Measurements from ENCODE around the gene GJA3. TPM values are rescaled to one million over a fixed set of nuclear protein-coding genes. Genes with fewer than 3 reads are reported as not detected.

The GJA3 gene
- total and polyA plus RNA-seq, 2 of the 8 experiments (the other 6 are each of a cell fraction or from before 2014, with no cell fraction given): 0.12 to 0.60 TPM

GRCh38 chr13:20101467-20102316 is 59.2 kb downstream of the GJA3 start:
- no peak overlapping the region for H4K8ac ChIP-seq (ENCODE audit: extremely low read depth, insufficient read depth, low read length)
- 88% methylated on average over 8 of the region's 8 CpGs; no CpG with 5 or more reads in 1 of the 2 experiments for WGBS, 2 experiments (ENCODE audit: extremely low coverage in 1 of 2, insufficient coverage in 1 of 2, insufficient read length in 1 of 2, insufficient replicate concordance in 2 of 2, low coverage in 1 of 2, low lambda C conversion rate in 2 of 2, missing lambda C conversion rate in 1 of 2)
- no peak overlapping the region for H3K56ac ChIP-seq (replicated peaks; ENCODE audit: insufficient read length, low read depth, low read length)
- no peaks in the 10 kb centered on the region for H4K20me1 ChIP-seq (replicated peaks in 1 of 2; ENCODE audit: control insufficient read depth in 1 of 2, insufficient read depth in 2 of 2, low read length in 2 of 2)
- H2AK5ac ChIP-seq (ENCODE audit: low read depth, low read length): no peak overlapping the region
- H3K4me2 ChIP-seq (ENCODE audit: insufficient read depth in 1 of 2, low read depth in 2 of 2, low read length in 2 of 2): no peak overlapping the region
- H3K36me3 ChIP-seq (ENCODE audit: control insufficient read depth in 2 of 4, insufficient read depth in 4 of 4, low read length in 3 of 4): no peaks in the 10 kb centered on the region
- DNase-seq (ENCODE audit: low read depth in 1 of 2, low spot score in 2 of 2) (no peak), FAIRE-seq (no peak)
- no peaks in the 10 kb centered on the region for H3K23me2 ChIP-seq (ENCODE audit: low read depth, low read length)
- no peak overlapping the region for H2BK15ac ChIP-seq (ENCODE audit: low read length)
- H4K5ac ChIP-seq (ENCODE audit: insufficient read length, low read depth, low read length): no peak overlapping the region
- H2BK12ac ChIP-seq (ENCODE audit: low read depth, low read length): no peak overlapping the region
- no peak overlapping the region for H3K14ac ChIP-seq (ENCODE audit: insufficient read length)
- H3K23ac ChIP-seq (ENCODE audit: insufficient read length): no peak overlapping the region
- H2BK20ac ChIP-seq (ENCODE audit: low read length): no peak overlapping the region
- H3K27me3 ChIP-seq (replicated peaks in 1 of 4; ENCODE audit: control insufficient read depth in 3 of 4, extremely low read depth in 1 of 4, insufficient read depth in 3 of 4, low read length in 3 of 4): no peaks in the 10 kb centered on the region
- peaks cover 0 to 8% (median 2%) of the 10 kb centered on the region in 4 experiments; a peak in 4 of 7 replicates for H3K4me1 ChIP-seq (replicated peaks in 1 of 4; ENCODE audit: control insufficient read depth in 3 of 4, insufficient read depth in 4 of 4, low read length in 3 of 4)
- no peak overlapping the region for H3K4ac ChIP-seq (replicated peaks; ENCODE audit: insufficient read length, low read depth, low read length)
- H4K91ac ChIP-seq (replicated peaks; ENCODE audit: insufficient read length, low read length): no peak overlapping the region
- H3K18ac ChIP-seq (ENCODE audit: extremely low read depth, low read length): no peak overlapping the region
- H2BK5ac ChIP-seq (ENCODE audit: low read depth, low read length): no peak overlapping the region
- H3K9ac ChIP-seq (replicated peaks in 1 of 4; ENCODE audit: extremely low read depth in 1 of 4, low read depth in 3 of 4, low read length in 3 of 4): no peak overlapping the region
- H2BK120ac ChIP-seq (replicated peaks; ENCODE audit: low read depth, low read length): no peak overlapping the region
- H3K79me1 ChIP-seq (ENCODE audit: low read depth, low read length): no peaks in the 10 kb centered on the region
- H3K27ac ChIP-seq (ENCODE audit: low read depth, low read length): no peak overlapping the region
- POLR2A ChIA-PET (ENCODE audit: partially characterized antibody): interaction anchor here (0.6 to 1.3 kb wide), 2 partner anchors 17 to 131 kb away, joined by 4 to 5 read pairs; no protein-coding TSS in a partner anchor
- H2AFZ ChIP-seq (ENCODE audit: low read length): peak overlapping the region; percentile 96; the same call in 1 of the 2 replicates
- TF ChIP-seq TAF1 (IDR thresholded peaks at IDR 0.05; ENCODE audit: low read depth, low read length): no peak
- TF ChIP-seq TCF12 (IDR thresholded peaks at IDR 0.05; ENCODE audit: low read depth, low read length): no peak
- TF ChIP-seq JUND (IDR thresholded peaks at IDR 0.05; ENCODE audit: low read length): no peak
- no peak for TF ChIP-seq CREB1 (IDR thresholded peaks at IDR 0.05)
- TF ChIP-seq FOSL1 (IDR thresholded peaks at IDR 0.05; ENCODE audit: insufficient read depth, low read depth, low read length): no peak
- TF ChIP-seq EZH2 (IDR thresholded peaks at IDR 0.05; ENCODE audit: low read depth, low read length, severe bottlenecking): no peak
- TF ChIP-seq TEAD4 (IDR thresholded peaks at IDR 0.05; ENCODE audit: low read depth, low read length): no peak
- H3K9me3 ChIP-seq (ENCODE audit: insufficient read depth in 2 of 2, low read depth in 1 of 2, low read length in 1 of 2): no peaks in the 10 kb centered on the region
- CTCF ChIA-PET (ENCODE audit: partially characterized antibody): no interaction called here
- H3K4me3 ChIP-seq (ENCODE audit: extremely low read depth in 1 of 4, insufficient read depth in 2 of 4, low read depth in 3 of 4, low read length in 4 of 4): no peak overlapping the region
- no peaks in the 10 kb centered on the region for H3K79me2 ChIP-seq (ENCODE audit: control insufficient read depth in 1 of 2, insufficient read depth in 2 of 2, low read length in 2 of 2)
